Mucosa of stomach (tissue), 1 donor: ENCODE data around the gene PDGFC.

Experiments
- H3K27me3 ChIP-seq: one replicate; pipeline ENCODE4 v1.7.0; 2013; ENCODE audit warnings: mild to moderate bottlenecking, low read length; ENCODE audit not compliant: control insufficient read depth, insufficient read depth
- H3K36me3 ChIP-seq: one replicate; pipeline ENCODE4 v1.7.0; 2013; ENCODE audit warnings: low read length; ENCODE audit not compliant: control insufficient read depth, insufficient read depth
- H3K4me1 ChIP-seq: one replicate; pipeline ENCODE4 v1.7.0; 2013; ENCODE audit warnings: mild to moderate bottlenecking, low read length; ENCODE audit not compliant: control insufficient read depth, insufficient read depth
- H3K4me3 ChIP-seq: one replicate; pipeline ENCODE4 v1.7.0; 2013; ENCODE audit warnings: low read length
- H3K9ac ChIP-seq: one replicate; pipeline ENCODE4 v1.7.0; 2013; ENCODE audit warnings: mild to moderate bottlenecking, low read length, moderate library complexity
- H3K9me3 ChIP-seq: one replicate; pipeline ENCODE4 v1.7.0; 2013; ENCODE audit warnings: mild to moderate bottlenecking, low read length, moderate library complexity; ENCODE audit not compliant: control insufficient read depth
- donor health status: Pancreatic carcinoma.

Gene PDGFC, protein sequence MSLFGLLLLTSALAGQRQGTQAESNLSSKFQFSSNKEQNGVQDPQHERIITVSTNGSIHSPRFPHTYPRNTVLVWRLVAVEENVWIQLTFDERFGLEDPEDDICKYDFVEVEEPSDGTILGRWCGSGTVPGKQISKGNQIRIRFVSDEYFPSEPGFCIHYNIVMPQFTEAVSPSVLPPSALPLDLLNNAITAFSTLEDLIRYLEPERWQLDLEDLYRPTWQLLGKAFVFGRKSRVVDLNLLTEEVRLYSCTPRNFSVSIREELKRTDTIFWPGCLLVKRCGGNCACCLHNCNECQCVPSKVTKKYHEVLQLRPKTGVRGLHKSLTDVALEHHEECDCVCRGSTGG

GRCh38 chr4:156971676-156972378 lies at the start of gene PDGFC:
Gene PDGFC, minus strand, starts transcription at chr4:156971799. Its CDS starts 896 bp downstream, at chr4:156970903.
- Histone ChIP-seq H3K4me3 (peak within 1 kb of the TSS; percentile 80), H3K36me3 (no peaks in the 10 kb centered on the region), H3K9ac (peak within 1 kb of the TSS; percentile 85), H3K27me3 (no peaks in the 10 kb centered on the region), H3K9me3 (no peaks in the 10 kb centered on the region), H3K4me1 (peaks cover 32% of the 10 kb centered on the region)

- no peaks in the 10 kb centered on the region for H3K9me3 ChIP-seq
- no peaks in the 10 kb centered on the region for H3K4me1 ChIP-seq
- H3K4me3 ChIP-seq = no peak overlapping the region
- no peak overlapping the region for H3K9ac ChIP-seq
- no peaks in the 10 kb centered on the region for H3K27me3 ChIP-seq
- H3K36me3 ChIP-seq = no peaks in the 10 kb centered on the region
Measured at GRCh38 chr4:157020882-157021281, 49.3 kb upstream of the PDGFC start.

GRCh38 chr4:157018920-157019490 lies 47.4 kb upstream of the PDGFC start:
- Histone ChIP-seq H3K4me3 (no peak overlapping the region), H3K27me3 (no peaks in the 10 kb centered on the region), H3K9me3 (no peaks in the 10 kb centered on the region), H3K9ac (no peak overlapping the region), H3K36me3 (no peaks in the 10 kb centered on the region), H3K4me1 (no peaks in the 10 kb centered on the region)

DNA sequence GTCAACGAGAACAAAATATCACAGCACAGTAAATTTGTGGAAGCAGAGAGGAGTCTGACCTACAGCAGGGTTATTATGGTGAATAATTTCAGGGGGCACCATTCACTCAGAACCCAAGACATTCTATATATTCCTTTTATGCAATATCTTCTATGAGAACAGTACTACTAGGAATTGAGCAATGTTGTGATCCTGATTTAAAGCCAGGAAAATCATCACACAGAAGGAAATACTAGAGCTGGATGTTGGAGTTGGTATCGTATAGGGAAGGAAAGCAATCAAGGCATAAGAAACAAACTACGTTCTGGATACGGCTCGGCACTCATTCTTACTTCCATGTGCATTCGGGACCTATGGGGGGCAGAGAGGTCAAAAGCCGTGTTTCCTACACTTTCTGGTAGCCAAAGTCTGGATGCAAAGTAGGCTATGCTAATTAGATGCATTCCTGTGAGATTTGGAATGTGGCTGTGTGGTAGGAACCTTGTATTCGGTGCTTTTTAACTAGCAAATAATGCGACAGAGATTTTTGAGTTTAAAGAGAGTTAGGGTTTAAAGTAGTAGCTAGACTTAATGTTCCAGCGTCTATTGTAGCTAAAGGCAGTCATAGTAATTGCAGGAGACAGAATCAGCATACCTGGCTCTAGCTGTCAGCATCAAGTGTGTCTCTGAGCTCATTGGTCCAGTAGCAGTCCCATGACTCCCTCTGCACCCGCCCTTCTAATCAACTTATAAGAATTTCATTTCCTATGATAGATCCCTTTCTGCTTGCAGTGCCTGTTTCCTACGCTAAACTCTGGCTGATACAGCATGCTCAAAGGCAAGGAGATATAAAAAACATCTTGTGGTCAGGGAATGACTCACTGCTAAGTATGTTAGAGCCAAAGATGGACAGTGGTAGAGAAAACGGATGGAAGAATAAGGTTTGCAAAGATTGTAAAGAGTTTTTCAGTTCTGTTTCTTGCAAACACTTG lies 43.3 kb upstream of the PDGFC start:
- Histone ChIP-seq H3K4me3 (no peak overlapping the region), H3K27me3 (no peaks in the 10 kb centered on the region), H3K9ac (no peak overlapping the region), H3K36me3 (no peaks in the 10 kb centered on the region), H3K9me3 (no peaks in the 10 kb centered on the region), H3K4me1 (peaks cover 11% of the 10 kb centered on the region)

DNA sequence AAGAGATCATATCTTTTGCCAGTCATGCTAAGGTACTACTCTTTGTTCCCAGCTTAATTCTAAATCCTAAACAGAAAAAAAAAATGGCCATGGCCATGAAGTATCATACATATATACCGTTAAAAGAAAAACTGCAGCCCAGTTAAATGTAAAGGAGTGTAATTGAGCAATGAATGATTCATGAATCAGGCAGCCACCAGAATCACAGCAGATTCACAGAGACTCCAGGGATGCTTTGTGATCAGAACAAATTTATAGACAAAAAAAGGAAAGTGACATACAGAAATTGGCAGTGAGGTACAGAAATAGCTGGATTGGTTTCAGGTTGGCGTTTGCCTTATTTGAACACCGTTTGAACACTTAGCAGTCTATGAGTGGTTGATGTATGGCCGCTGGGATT lies 42.1 kb upstream of the PDGFC start:
- Histone ChIP-seq H3K4me3 (no peak overlapping the region), H3K36me3 (no peaks in the 10 kb centered on the region), H3K4me1 (peaks cover 11% of the 10 kb centered on the region), H3K9ac (no peak overlapping the region), H3K27me3 (no peaks in the 10 kb centered on the region), H3K9me3 (no peaks in the 10 kb centered on the region)

- Histone ChIP-seq H3K4me1 (peaks cover 11% of the 10 kb centered on the region), H3K27me3 (no peaks in the 10 kb centered on the region), H3K36me3 (no peaks in the 10 kb centered on the region), H3K9me3 (no peaks in the 10 kb centered on the region), H3K4me3 (no peak overlapping the region), H3K9ac (no peak overlapping the region)
Measured at GRCh38 chr4:157012781-157013180, 41.2 kb upstream of the PDGFC start.

GRCh38 chr4:157012296-157012695 lies 40.7 kb upstream of the PDGFC start:
- Histone ChIP-seq H3K27me3 (no peaks in the 10 kb centered on the region), H3K4me3 (no peak overlapping the region), H3K9ac (no peak overlapping the region), H3K9me3 (no peaks in the 10 kb centered on the region), H3K4me1 (peaks cover 11% of the 10 kb centered on the region), H3K36me3 (no peaks in the 10 kb centered on the region)

- Histone ChIP-seq H3K4me1 (peaks cover 11% of the 10 kb centered on the region), H3K9me3 (no peaks in the 10 kb centered on the region), H3K36me3 (no peaks in the 10 kb centered on the region), H3K9ac (no peak overlapping the region), H3K4me3 (no peak overlapping the region), H3K27me3 (no peaks in the 10 kb centered on the region)
Measured at GRCh38 chr4:157010630-157011029, 39.0 kb upstream of the PDGFC start.

DNA sequence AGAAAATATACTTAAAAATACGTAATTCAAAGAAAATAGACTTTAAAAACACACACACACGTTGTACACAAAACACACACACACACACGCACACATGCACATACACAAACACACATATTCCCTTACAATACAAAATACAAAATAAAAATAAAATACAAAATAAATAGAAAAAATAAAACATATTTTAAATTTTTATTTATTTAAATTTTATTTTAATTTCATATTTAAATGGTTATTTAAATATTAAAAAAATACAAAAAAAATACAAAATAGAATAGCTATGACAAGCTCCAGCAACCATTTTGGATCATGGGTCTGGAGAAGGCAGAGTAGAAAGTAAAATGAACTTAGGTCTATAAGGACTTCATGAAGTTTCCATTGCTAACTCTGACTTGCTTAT lies 34.2 kb upstream of the PDGFC start:
- no peaks in the 10 kb centered on the region for H3K9me3 ChIP-seq
- no peaks in the 10 kb centered on the region for H3K36me3 ChIP-seq
- H3K4me1 ChIP-seq = peaks cover 22% of the 10 kb centered on the region
- no peak overlapping the region for H3K4me3 ChIP-seq
- H3K27me3 ChIP-seq = no peaks in the 10 kb centered on the region
- H3K9ac ChIP-seq = no peak overlapping the region

- Histone ChIP-seq H3K9me3 (no peaks in the 10 kb centered on the region), H3K4me3 (no peak overlapping the region), H3K9ac (no peak overlapping the region), H3K4me1 (peaks cover 17% of the 10 kb centered on the region), H3K36me3 (no peaks in the 10 kb centered on the region), H3K27me3 (no peaks in the 10 kb centered on the region)
Measured at GRCh38 chr4:157005193-157005592, 33.6 kb upstream of the PDGFC start.

DNA sequence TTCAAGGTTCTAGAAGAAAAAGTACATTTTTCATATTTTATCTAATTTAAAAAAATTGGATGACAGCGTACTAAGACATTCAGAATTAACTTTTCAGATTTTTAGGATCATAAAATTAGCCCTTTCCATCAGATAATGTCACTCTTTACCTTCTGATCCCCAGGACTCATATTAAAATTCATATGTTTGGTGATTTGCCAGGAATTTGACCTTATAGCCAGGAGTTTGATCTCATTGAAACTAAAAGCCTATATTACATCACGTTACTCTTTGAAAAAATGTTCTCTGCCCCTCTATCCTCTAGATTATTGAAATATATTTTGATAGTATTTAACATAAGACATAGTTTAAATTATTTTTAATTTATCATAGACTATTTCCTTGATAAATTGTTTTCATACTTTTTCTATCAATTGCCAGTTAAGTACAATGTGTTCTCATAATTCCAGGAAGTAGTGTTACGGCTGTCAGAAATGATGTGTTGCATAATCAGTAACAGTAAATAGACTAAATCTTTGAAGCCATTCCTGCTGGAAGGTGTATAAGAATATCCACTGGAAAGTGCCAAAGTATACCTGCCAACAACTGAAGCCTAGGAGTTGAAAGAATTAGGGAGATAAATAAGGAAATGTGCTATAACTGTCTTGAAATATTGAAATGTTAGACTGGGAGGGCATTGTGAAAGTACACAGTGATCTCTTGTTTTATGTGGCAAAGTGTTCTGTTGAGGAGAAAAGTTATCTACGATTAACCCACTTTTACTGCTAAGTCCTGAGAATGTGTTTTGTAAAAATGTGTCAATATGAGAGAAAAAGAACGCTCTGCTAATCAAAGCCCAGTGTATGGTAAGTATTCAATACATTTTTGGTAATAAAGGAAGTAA lies 32.9 kb upstream of the PDGFC start:
- Histone ChIP-seq H3K9ac (no peak overlapping the region), H3K9me3 (no peaks in the 10 kb centered on the region), H3K4me3 (no peak overlapping the region), H3K4me1 (peaks cover 19% of the 10 kb centered on the region), H3K36me3 (no peaks in the 10 kb centered on the region), H3K27me3 (no peaks in the 10 kb centered on the region)
